ENCODE measurements around the gene TSN. TPM values are rescaled to one million over a fixed set of nuclear protein-coding genes. Genes with fewer than 3 reads are reported as not detected.

The TSN gene
- total RNA-seq, 2 donors from 2014 or later: 18.2 to 20.8 TPM

- H3K4me3 ChIP-seq: no peak overlapping the region
- no peak for TF ChIP-seq POLR2A (IDR thresholded peaks at IDR 0.05)
- TF ChIP-seq, protein P1, sequence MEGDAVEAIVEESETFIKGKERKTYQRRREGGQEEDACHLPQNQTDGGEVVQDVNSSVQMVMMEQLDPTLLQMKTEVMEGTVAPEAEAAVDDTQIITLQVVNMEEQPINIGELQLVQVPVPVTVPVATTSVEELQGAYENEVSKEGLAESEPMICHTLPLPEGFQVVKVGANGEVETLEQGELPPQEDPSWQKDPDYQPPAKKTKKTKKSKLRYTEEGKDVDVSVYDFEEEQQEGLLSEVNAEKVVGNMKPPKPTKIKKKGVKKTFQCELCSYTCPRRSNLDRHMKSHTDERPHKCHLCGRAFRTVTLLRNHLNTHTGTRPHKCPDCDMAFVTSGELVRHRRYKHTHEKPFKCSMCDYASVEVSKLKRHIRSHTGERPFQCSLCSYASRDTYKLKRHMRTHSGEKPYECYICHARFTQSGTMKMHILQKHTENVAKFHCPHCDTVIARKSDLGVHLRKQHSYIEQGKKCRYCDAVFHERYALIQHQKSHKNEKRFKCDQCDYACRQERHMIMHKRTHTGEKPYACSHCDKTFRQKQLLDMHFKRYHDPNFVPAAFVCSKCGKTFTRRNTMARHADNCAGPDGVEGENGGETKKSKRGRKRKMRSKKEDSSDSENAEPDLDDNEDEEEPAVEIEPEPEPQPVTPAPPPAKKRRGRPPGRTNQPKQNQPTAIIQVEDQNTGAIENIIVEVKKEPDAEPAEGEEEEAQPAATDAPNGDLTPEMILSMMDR (IDR thresholded peaks at IDR 0.05): no peak
- no peak overlapping the region for H3K27ac ChIP-seq
- no peaks in the 10 kb centered on the region for H3K36me3 ChIP-seq (replicated peaks in 1 of 2; ENCODE audit: insufficient read depth in 1 of 2, low read depth in 2 of 2)
- no peaks in the 10 kb centered on the region for H3K27me3 ChIP-seq
- H3K4me1 ChIP-seq: peaks cover 4% of the 10 kb centered on the region
- no peak for DNase-seq
- no peak for ATAC-seq
- 46 to 53% methylated on average over 6 of the region's 6 CpGs for WGBS, 2 donors
- intact Hi-C loops (cut with DNase I): no loop called here
- H3K9me3 ChIP-seq: no peaks in the 10 kb centered on the region
Observed at GRCh38 chr2:121740973-121741372, 14.5 kb upstream of the TSN start.

DNA sequence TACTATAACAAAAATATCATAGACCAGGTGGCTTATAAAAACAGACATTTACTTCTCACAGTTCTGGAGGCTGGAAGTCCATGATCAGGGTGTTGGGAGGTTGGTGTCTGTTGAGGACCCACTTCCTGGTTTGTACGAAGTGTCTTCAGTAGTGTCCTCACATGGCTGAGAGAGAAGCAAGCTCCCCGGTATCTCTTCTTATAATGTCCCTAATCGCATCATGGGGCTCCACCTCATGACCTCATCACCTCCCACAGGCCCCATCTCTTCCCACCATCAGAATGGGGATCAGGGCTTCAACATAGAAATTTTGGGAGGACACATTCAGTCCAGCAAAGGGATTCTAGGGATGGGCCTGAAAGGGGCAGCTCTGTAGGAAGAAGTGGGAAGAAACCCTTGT lies 14.0 kb upstream of the TSN start:
- no peak overlapping the region for H3K4me3 ChIP-seq

GRCh38 chr2:121746071-121746578 lies 9.3 kb upstream of the TSN start:
- TF ChIP-seq, protein P1 (IDR thresholded peaks at IDR 0.05): no peak
- no peak for TF ChIP-seq POLR2A (IDR thresholded peaks at IDR 0.05)
- DNase-seq (no peak), ATAC-seq (no peak)
- H3K27me3 ChIP-seq: no peaks in the 10 kb centered on the region
- no peak overlapping the region for H3K4me3 ChIP-seq
- H3K27ac ChIP-seq: no peak overlapping the region
- intact Hi-C loops (cut with DNase I): no loop called here
- no peaks in the 10 kb centered on the region for H3K4me1 ChIP-seq
- H3K36me3 ChIP-seq (replicated peaks in 1 of 2; ENCODE audit: insufficient read depth in 1 of 2, low read depth in 2 of 2): no peaks in the 10 kb centered on the region
- H3K9me3 ChIP-seq: no peaks in the 10 kb centered on the region
- 31 to 39% methylated on average over 6 of the region's 6 CpGs for WGBS, 2 donors

More for the DNA sequence above, 14.0 kb upstream of the TSN start:
- intact Hi-C loops (cut with DNase I): no loop called here
- Histone ChIP-seq H3K36me3 (replicated peaks in 1 of 2; ENCODE audit: insufficient read depth in 1 of 2, low read depth in 2 of 2) (no peaks in the 10 kb centered on the region), H3K27me3 (no peaks in the 10 kb centered on the region), H3K4me1 (peaks cover 4% of the 10 kb centered on the region), H3K27ac (no peak overlapping the region), H3K9me3 (no peaks in the 10 kb centered on the region)
- TF ChIP-seq POLR2A (IDR thresholded peaks at IDR 0.05): no peak
- TF ChIP-seq, protein P1 (IDR thresholded peaks at IDR 0.05): no peak
- no peak for DNase-seq
- WGBS, 2 donors: 94% methylated on average over 3 of the region's 3 CpGs
- ATAC-seq: no peak

GRCh38 chr2:121748202-121748601 lies 7.2 kb upstream of the TSN start:
- TF ChIP-seq POLR2A (IDR thresholded peaks at IDR 0.05): no peak
- TF ChIP-seq, protein P1 (IDR thresholded peaks at IDR 0.05): no peak
- no peak overlapping the region for H3K27ac ChIP-seq
- ATAC-seq (no peak), DNase-seq (peak in 1 of 4 donors; percentile 34)
- H3K9me3 ChIP-seq: no peaks in the 10 kb centered on the region
- no peak overlapping the region for H3K4me3 ChIP-seq
- intact Hi-C loops (cut with DNase I): no loop called here
- H3K4me1 ChIP-seq: no peaks in the 10 kb centered on the region
- H3K27me3 ChIP-seq: no peaks in the 10 kb centered on the region
- no peaks in the 10 kb centered on the region for H3K36me3 ChIP-seq (replicated peaks in 1 of 2; ENCODE audit: insufficient read depth in 1 of 2, low read depth in 2 of 2)
- WGBS, 2 donors: 43 to 60% methylated on average over 4 of the region's 4 CpGs

DNA sequence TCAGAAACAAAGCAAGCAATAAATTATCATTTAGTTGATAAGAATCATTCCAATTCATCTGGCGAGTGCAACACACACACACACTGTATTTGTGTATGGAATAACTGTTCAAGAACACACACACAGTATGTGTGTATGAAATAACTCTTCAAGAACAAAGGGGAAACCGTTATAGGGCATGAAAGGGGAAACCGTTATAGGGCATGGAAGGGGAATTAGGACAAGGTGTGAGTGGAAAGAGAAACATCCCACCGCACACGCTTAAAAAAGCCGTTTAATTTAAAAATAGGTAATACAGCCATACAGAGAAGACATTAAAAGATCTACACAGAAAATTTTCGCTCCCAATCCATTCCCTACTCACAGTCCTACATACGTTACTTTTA lies 607 bp upstream of the TSN start:
- peaks cover 26% of the 10 kb centered on the region for H3K4me1 ChIP-seq
- no peaks in the 10 kb centered on the region for H3K36me3 ChIP-seq (replicated peaks in 1 of 2; ENCODE audit: insufficient read depth in 1 of 2, low read depth in 2 of 2)
- TF ChIP-seq, protein P1 (IDR thresholded peaks at IDR 0.05): no peak
- no peak for TF ChIP-seq POLR2A (IDR thresholded peaks at IDR 0.05)
- intact Hi-C loops (cut with DNase I): no loop called here
- peak overlapping the region; percentile 44 to 100 for H3K4me3 ChIP-seq
- DNase-seq (no peak), ATAC-seq (no peak)
- H3K9me3 ChIP-seq: no peaks in the 10 kb centered on the region
- peak overlapping the region in 1 of 4 donors; percentile 87 for H3K27ac ChIP-seq
- no peaks in the 10 kb centered on the region for H3K27me3 ChIP-seq
- 0 to 1% methylated on average over 8 of the region's 8 CpGs for WGBS, 2 donors

All from body of pancreas (tissue), 4 donors.